H9 (cell line): ENCODE measurements around the gene ARID1B. TPM values are rescaled to one million over a fixed set of nuclear protein-coding genes. Genes with fewer than 3 reads are reported as not detected.
A peak's percentile ranks its signal among the peaks of the same experiment; 100 is the strongest.

Experiments used
- DNase-seq: peaks from one replicate; pipeline ENCODE4 v3.0.0-alpha.2; 2017
- H2AFZ ChIP-seq: one replicate; pipeline ENCODE4 v1.6.1; 2013; ENCODE audit warnings: mild to moderate bottlenecking, low read length, control low read depth, moderate library complexity
- H2AK5ac ChIP-seq: 2 replicates; pipeline ENCODE4 v1.6.1; 2013; ENCODE audit warnings: low read length, control low read depth, mixed read lengths; ENCODE audit not compliant: insufficient read length
- H2BK120ac ChIP-seq: one replicate; pipeline ENCODE4 v1.6.1; 2013; ENCODE audit warnings: low read depth, mild to moderate bottlenecking, low read length, control low read depth, inconsistent platforms; ENCODE audit not compliant: poor library complexity, severe bottlenecking
- H2BK12ac ChIP-seq: 2 replicates; pipeline ENCODE4 v1.6.1; 2013; ENCODE audit warnings: low read length, control low read depth, mixed read lengths, low read depth; ENCODE audit not compliant: insufficient read length
- H2BK15ac ChIP-seq: 2 replicates; pipeline ENCODE4 v1.6.1; 2013; ENCODE audit warnings: low read depth, low read length, control low read depth
- H2BK20ac ChIP-seq: one replicate; pipeline ENCODE4 v1.6.1; 2013; ENCODE audit warnings: low read depth, mild to moderate bottlenecking, low read length, control low read depth, inconsistent platforms; ENCODE audit not compliant: poor library complexity, severe bottlenecking
- H2BK5ac ChIP-seq: 2 replicates; pipeline ENCODE4 v1.6.1; 2013; ENCODE audit warnings: low read length, control low read depth, mixed read lengths; ENCODE audit not compliant: insufficient read length
- H3K14ac ChIP-seq: 2 replicates; pipeline ENCODE4 v1.6.1; 2013; ENCODE audit warnings: low read length, control low read depth; ENCODE audit not compliant: insufficient read depth
- H3K18ac ChIP-seq: 2 replicates; pipeline ENCODE4 v1.6.1; 2013; ENCODE audit warnings: low read depth, mild to moderate bottlenecking, mixed read lengths, low read length, control low read depth; ENCODE audit not compliant: insufficient read length
- H3K23ac ChIP-seq: 2 replicates; pipeline ENCODE4 v1.6.1; 2013; ENCODE audit warnings: low read length, control low read depth, mixed read lengths, low read depth; ENCODE audit not compliant: insufficient read length
- H3K23me2 ChIP-seq: 2 replicates; pipeline ENCODE4 v1.6.1; 2013; ENCODE audit warnings: low read depth, mild to moderate bottlenecking, mixed read lengths, low read length, control low read depth; ENCODE audit not compliant: insufficient read length, poor library complexity, severe bottlenecking
- H3K27ac ChIP-seq: 2 replicates; pipeline ENCODE4 v1.5.1; 2013; ENCODE audit warnings: low read length, control low read depth, mixed read lengths, low read depth; ENCODE audit not compliant: insufficient read length
- H3K27me3 ChIP-seq: 2 replicates; pipeline ENCODE4 v1.6.1; 2013; ENCODE audit warnings: low read length, control low read depth, inconsistent platforms; ENCODE audit not compliant: insufficient read depth
- H3K4ac ChIP-seq: 2 replicates; pipeline ENCODE4 v1.6.1; 2013; ENCODE audit warnings: low read depth, mild to moderate bottlenecking, control low read depth, inconsistent platforms, low read length, moderate library complexity
- H3K4me1 ChIP-seq: 2 replicates; pipeline ENCODE4 v1.6.1; 2013; ENCODE audit warnings: low read length, control low read depth, inconsistent platforms; ENCODE audit not compliant: insufficient read depth
- H3K4me2 ChIP-seq: 2 replicates; pipeline ENCODE4 v1.6.1; 2013; ENCODE audit warnings: low read length, control low read depth, mixed read lengths; ENCODE audit not compliant: insufficient read length, insufficient read depth
- H3K56ac ChIP-seq: 2 replicates; pipeline ENCODE4 v1.6.1; 2013; ENCODE audit warnings: low read depth, mild to moderate bottlenecking, mixed read lengths, low read length, control low read depth; ENCODE audit not compliant: insufficient read length
- H3K79me1 ChIP-seq: 2 replicates; pipeline ENCODE4 v1.6.1; 2013; ENCODE audit warnings: low read depth, mild to moderate bottlenecking, moderate library complexity, low read length, control low read depth, inconsistent platforms; ENCODE audit not compliant: insufficient read depth, poor library complexity, severe bottlenecking
- H3K79me2 ChIP-seq: 2 replicates; pipeline ENCODE4 v1.6.1; 2013; ENCODE audit warnings: low read length, control low read depth, inconsistent platforms; ENCODE audit not compliant: insufficient read depth
- H3K9ac ChIP-seq: 2 replicates; pipeline ENCODE4 v1.6.1; 2013; ENCODE audit warnings: low read length, control low read depth, mixed read lengths; ENCODE audit not compliant: insufficient read length; ENCODE audit errors: extremely low read depth
- H3K9me3 ChIP-seq: one replicate; pipeline ENCODE4 v1.6.1; 2013; ENCODE audit warnings: low read depth, low read length, inconsistent platforms; ENCODE audit not compliant: control insufficient read depth
- H3T11ph ChIP-seq: one replicate; pipeline ENCODE4 v1.6.1; 2013; ENCODE audit warnings: mild to moderate bottlenecking, low read length, control low read depth, inconsistent platforms
- H4K20me1 ChIP-seq: one replicate; pipeline ENCODE4 v1.6.1; 2013; ENCODE audit not compliant: control insufficient read depth, insufficient read length, insufficient read depth
- H4K5ac ChIP-seq: 2 replicates; pipeline ENCODE4 v1.6.1; 2013; ENCODE audit warnings: low read depth, mild to moderate bottlenecking, mixed read lengths, low read length, control low read depth; ENCODE audit not compliant: insufficient read length
- H4K8ac ChIP-seq: replicated peaks from 2 replicates; pipeline ENCODE4 v1.6.1; 2013; ENCODE audit warnings: low read length, control low read depth, mixed read lengths, low read depth; ENCODE audit not compliant: insufficient read length
- H4K91ac ChIP-seq: 2 replicates; pipeline ENCODE4 v1.6.1; 2013; ENCODE audit warnings: low read depth, mild to moderate bottlenecking, moderate library complexity, mixed read lengths, low read length, control low read depth; ENCODE audit not compliant: insufficient read length
- H3K27ac Mint-ChIP-seq, 3 experiments: 2 replicates in 2 of 3; 3 replicates in 1 of 3; pipeline ENCODE4 v1.8.0; 2020 to 2021; ENCODE audit warnings: mixed read lengths in 3 of 3, mild to moderate bottlenecking in 1 of 3, moderate library complexity in 1 of 3
- H3K27me3 Mint-ChIP-seq: 2 replicates; pipeline ENCODE4 v1.8.0; 2021; ENCODE audit warnings: low read depth, mild to moderate bottlenecking, moderate library complexity, mixed read lengths
- H3K36me3 Mint-ChIP-seq, 3 experiments: 2 replicates in 2 of 3; 3 replicates in 1 of 3; pipeline ENCODE4 v1.8.0; 2020 to 2021; ENCODE audit warnings: low read depth in 3 of 3, mixed read lengths in 3 of 3; ENCODE audit not compliant: insufficient read depth in 1 of 3
- H3K4me1 Mint-ChIP-seq, 2 experiments: 2 replicates each; pipeline ENCODE4 v1.8.0; 2020; ENCODE audit warnings: mixed read lengths in 2 of 2
- H3K4me3 Mint-ChIP-seq, 2 experiments: 2 replicates in 1 of 2; 3 replicates in 1 of 2; pipeline ENCODE4 v1.8.0; 2020 to 2021; ENCODE audit warnings: mild to moderate bottlenecking in 2 of 2, mixed read lengths in 2 of 2, moderate library complexity in 1 of 2
- H3K9me3 Mint-ChIP-seq, 2 experiments: 2 replicates in 1 of 2; 3 replicates in 1 of 2; pipeline ENCODE4 v1.8.0; 2020; ENCODE audit warnings: mild to moderate bottlenecking in 2 of 2, mixed read lengths in 2 of 2, moderate library complexity in 1 of 2
- CTCF ChIP-seq: fragments of 200-600 bp; sonication (generic); conservative IDR thresholded peaks from 3 replicates; pipeline ENCODE4 v1.8.0; 2021; ENCODE audit warnings: antibody characterized with exemption, mild to moderate bottlenecking
- WGBS: extraction: QIAGEN DNeasy Blood & Tissue Kit; methylation state at CpG from one replicate; pipeline ENCODE4 v1.1.7; 2013; ENCODE audit warnings: missing lambda C conversion rate, low lambda C conversion rate, mixed read lengths; ENCODE audit not compliant: insufficient read length; ENCODE audit errors: extremely low coverage; 5-methylcytosine and 5-hydroxymethylcytosine counted together
- total RNA-seq: library from RNA; stranded (reverse); gene quantifications from 2 replicates; pipeline ENCODE4 v1.2.1, GENCODE V29; 2021

The ARID1B gene
- total RNA-seq, 1 experiment from 2014 or later, result 88.2 TPM

- Mint-ChIP-seq H3K4me3 (no peak overlapping the region), H3K36me3 (no peaks in the 10 kb centered on the region; a peak in 1 of 7 replicates), H3K27ac (peak overlapping the region; percentile 46 to 79 (median 50); a peak in 4 of 7 replicates), H3K9me3 (no peaks in the 10 kb centered on the region), H3K4me1 (peaks cover 20 to 21% of the 10 kb centered on the region in 2 experiments), H3K27me3 (no peaks in the 10 kb centered on the region)
- H3K27ac ChIP-seq, result no peak overlapping the region
- peaks cover 2% of the 10 kb centered on the region for H3K79me1 ChIP-seq
- TF ChIP-seq CTCF, result no peak
- H4K20me1 ChIP-seq, result no peaks in the 10 kb centered on the region
- no peak overlapping the region for H3K23ac ChIP-seq
- H4K8ac ChIP-seq, result no peak overlapping the region
- no peak overlapping the region for H2BK5ac ChIP-seq
- H3K79me2 ChIP-seq, result peaks cover 2% of the 10 kb centered on the region; the same call in 1 of the 2 replicates
- no peak overlapping the region for H2BK20ac ChIP-seq
- H3T11ph ChIP-seq, result no peak overlapping the region
- no peak overlapping the region for H2BK120ac ChIP-seq
- no peak overlapping the region for H3K4ac ChIP-seq
- H3K4me2 ChIP-seq, result no peak overlapping the region
- no peak overlapping the region for H2AFZ ChIP-seq
- no peak overlapping the region for H3K9ac ChIP-seq
- no peak for DNase-seq
- no peak overlapping the region for H2AK5ac ChIP-seq
- no peak overlapping the region for H2BK15ac ChIP-seq
- H4K5ac ChIP-seq, result no peak overlapping the region
- H3K18ac ChIP-seq, result no peak overlapping the region
- WGBS, result no CpG with 5 or more reads among the region's 5 CpGs
- no peaks in the 10 kb centered on the region for H3K23me2 ChIP-seq
- H2BK12ac ChIP-seq, result no peak overlapping the region
- no peak overlapping the region for H3K56ac ChIP-seq
- H3K14ac ChIP-seq, result no peak overlapping the region
- H4K91ac ChIP-seq, result no peak overlapping the region
- H3K4me1 ChIP-seq, result peaks cover 4% of the 10 kb centered on the region; the same call in 1 of the 2 replicates
- H3K27me3 ChIP-seq, result no peaks in the 10 kb centered on the region
- H3K9me3 ChIP-seq, result no peaks in the 10 kb centered on the region
Measured at GRCh38 chr6:157049133-157049532, 272.0 kb downstream of the ARID1B start.
